Neuronal stem cell (in vitro differentiated cells): Measurements from ENCODE around the gene CLDN9.

ENCODE experiments used
- DNase-seq: peaks from one replicate; pipeline ENCODE4 v3.0.0-alpha.2; 2013; ENCODE audit warnings: low spot score
- H2AFZ ChIP-seq: one replicate; pipeline ENCODE4 v1.6.1; 2013; ENCODE audit warnings: mild to moderate bottlenecking, low read length, inconsistent platforms
- H2AK5ac ChIP-seq: 2 replicates; pipeline ENCODE4 v1.6.1; 2013; ENCODE audit warnings: low read depth, mild to moderate bottlenecking, inconsistent platforms, low read length, moderate library complexity, mixed read lengths
- H2BK120ac ChIP-seq: 2 replicates; pipeline ENCODE4 v1.6.1; 2013; ENCODE audit warnings: low read depth, mild to moderate bottlenecking, inconsistent platforms, low read length, moderate library complexity, mixed read lengths
- H2BK12ac ChIP-seq: one replicate; pipeline ENCODE4 v1.6.1; 2013; ENCODE audit warnings: low read length, inconsistent platforms
- H2BK15ac ChIP-seq: 2 replicates; pipeline ENCODE4 v1.6.1; 2013; ENCODE audit warnings: mild to moderate bottlenecking, low read length, inconsistent platforms, mixed read lengths
- H2BK5ac ChIP-seq: one replicate; pipeline ENCODE4 v1.6.1; 2013; ENCODE audit warnings: inconsistent platforms, mild to moderate bottlenecking, low read length, moderate library complexity
- H3K14ac ChIP-seq: one replicate; pipeline ENCODE4 v1.6.1; 2013; ENCODE audit warnings: low read length, inconsistent platforms
- H3K18ac ChIP-seq: 2 replicates; pipeline ENCODE4 v1.6.1; 2013; ENCODE audit warnings: low read length, inconsistent platforms
- H3K23ac ChIP-seq: 2 replicates; pipeline ENCODE4 v1.6.1; 2013; ENCODE audit warnings: low read depth, mild to moderate bottlenecking, mixed read lengths, low read length, inconsistent platforms; ENCODE audit not compliant: poor library complexity
- H3K27ac ChIP-seq: replicated peaks from 3 replicates; pipeline ENCODE4 v1.5.1; 2013; ENCODE audit warnings: low read length, inconsistent platforms
- H3K27me3 ChIP-seq, 3 experiments: 2 replicates each; pipeline ENCODE4 v1.6.1; 2013; ENCODE audit warnings: low read length in 3 of 3, mild to moderate bottlenecking in 2 of 3, inconsistent platforms in 1 of 3, low read depth in 1 of 3, mixed read lengths in 1 of 3, moderate library complexity in 1 of 3; ENCODE audit not compliant: control insufficient read depth in 3 of 3, insufficient read depth in 3 of 3
- H3K36me3 ChIP-seq, 2 donors: replicated peaks in 1 of 2; 2 replicates each; pipeline ENCODE4 v1.6.1; 2013; ENCODE audit warnings: low read length in 2 of 2; ENCODE audit not compliant: control insufficient read depth in 2 of 2, insufficient read depth in 2 of 2
- H3K4ac ChIP-seq: 2 replicates; pipeline ENCODE4 v1.6.1; 2013; ENCODE audit warnings: inconsistent platforms, mild to moderate bottlenecking, low read length, moderate library complexity
- H3K4me1 ChIP-seq, 2 donors: 1 replicate in 1 of 2; 2 replicates in 1 of 2; pipeline ENCODE4 v1.6.1; 2013; ENCODE audit warnings: low read length in 2 of 2, low read depth in 1 of 2; ENCODE audit not compliant: control insufficient read depth in 2 of 2, insufficient read depth in 1 of 2
- H3K4me2 ChIP-seq: one replicate; pipeline ENCODE4 v1.6.1; 2013; ENCODE audit warnings: mild to moderate bottlenecking, low read length, inconsistent platforms; ENCODE audit not compliant: insufficient read depth, poor library complexity, severe bottlenecking
- H3K4me3 ChIP-seq, 2 donors: 2 replicates each; pipeline ENCODE4 v1.5.1; 2013; ENCODE audit warnings: low read length in 2 of 2, mild to moderate bottlenecking in 2 of 2, inconsistent platforms in 1 of 2, moderate library complexity in 1 of 2
- H3K79me1 ChIP-seq: one replicate; pipeline ENCODE4 v1.6.1; 2013; ENCODE audit warnings: low read depth, mild to moderate bottlenecking, inconsistent platforms, low read length, moderate library complexity
- H3K9ac ChIP-seq: one replicate; pipeline ENCODE4 v1.6.1; 2013; ENCODE audit warnings: mild to moderate bottlenecking, low read depth, low read length, inconsistent platforms; ENCODE audit not compliant: poor library complexity
- H3K9me3 ChIP-seq, 2 donors: replicated peaks in 1 of 2; 2 replicates each; pipeline versions ENCODE3 to v1.6.1; 2013; ENCODE audit warnings: low read length in 2 of 2, mild to moderate bottlenecking in 2 of 2, inconsistent platforms in 1 of 2, low read depth in 1 of 2, mixed read lengths in 1 of 2, moderate library complexity in 1 of 2; ENCODE audit not compliant: control insufficient read depth in 2 of 2, insufficient read depth in 1 of 2
- H4K8ac ChIP-seq: one replicate; pipeline ENCODE4 v1.6.1; 2013; ENCODE audit warnings: low read depth, mild to moderate bottlenecking, inconsistent platforms, low read length, moderate library complexity
- H4K91ac ChIP-seq: one replicate; pipeline ENCODE4 v1.6.1; 2013; ENCODE audit warnings: low read length, low read depth, mild to moderate bottlenecking, inconsistent platforms; ENCODE audit not compliant: poor library complexity
- WGBS, 2 donors: extraction: QIAGEN DNeasy Blood & Tissue Kit; methylation state at CpG; one replicate each; pipeline ENCODE4 v1.1.7; 2013; ENCODE audit warnings: missing lambda C conversion rate in 2 of 2, mixed read lengths in 1 of 2; ENCODE audit not compliant: insufficient read length in 2 of 2, insufficient replicate concordance in 1 of 2; ENCODE audit errors: extremely low coverage in 2 of 2; 5-methylcytosine and 5-hydroxymethylcytosine counted together

Gene CLDN9

GRCh38 chr16:3009568-3010390 is 2.9 kb upstream of the CLDN9 start:
- Histone ChIP-seq H3K4me1 (peaks cover 19 to 25% of the 10 kb centered on the region in 2 donors), H3K27ac (no peak overlapping the region)
- DNase-seq, result no peak

GRCh38 chr16:3010510-3010909 is 2.2 kb upstream of the CLDN9 start:
- H3K9ac ChIP-seq, result no peak overlapping the region
- WGBS, 2 donors, result no CpG with 5 or more reads among the region's 8 CpGs
- H3K36me3 ChIP-seq, result no peaks in the 10 kb centered on the region
- no peak overlapping the region for H2BK12ac ChIP-seq
- no peak overlapping the region for H4K91ac ChIP-seq
- peak overlapping the region; percentile 97 for H2AK5ac ChIP-seq
- H3K27ac ChIP-seq, result no peak overlapping the region
- H4K8ac ChIP-seq, result no peak overlapping the region
- no peak overlapping the region for H3K4me2 ChIP-seq
- H3K4me3 ChIP-seq, result no peak overlapping the region
- DNase-seq, result no peak
- no peak overlapping the region for H2AFZ ChIP-seq
- H2BK120ac ChIP-seq, result no peak overlapping the region
- H3K9me3 ChIP-seq, result no peaks in the 10 kb centered on the region
- H3K4me1 ChIP-seq, result peaks cover 19 to 25% of the 10 kb centered on the region in 2 donors
- peak overlapping the region; percentile 48 for H3K18ac ChIP-seq
- peak overlapping the region; percentile 48 for H2BK5ac ChIP-seq
- peak overlapping the region; percentile 14 for H2BK15ac ChIP-seq
- no peak overlapping the region for H3K23ac ChIP-seq
- peaks cover 27 to 82% (median 74%) of the 10 kb centered on the region in 3 experiments for H3K27me3 ChIP-seq
- H3K4ac ChIP-seq, result no peak overlapping the region
- H3K79me1 ChIP-seq, result no peaks in the 10 kb centered on the region
- H3K14ac ChIP-seq, result no peak overlapping the region

More at GRCh38 chr16:3009568-3010390, 2.9 kb upstream of the CLDN9 start:
- H3K4ac ChIP-seq, result no peak overlapping the region
- H2BK15ac ChIP-seq, result no peak overlapping the region
- H3K27me3 ChIP-seq, result peaks cover 29 to 82% (median 80%) of the 10 kb centered on the region in 3 experiments
- no peaks in the 10 kb centered on the region for H3K79me1 ChIP-seq
- no peak overlapping the region for H2BK12ac ChIP-seq
- no CpG with 5 or more reads among the region's 21 CpGs for WGBS, 2 donors
- H3K9me3 ChIP-seq, result no peaks in the 10 kb centered on the region
- no peak overlapping the region for H3K9ac ChIP-seq
- H3K4me2 ChIP-seq, result peak overlapping the region; percentile 28
- no peak overlapping the region for H2AK5ac ChIP-seq
- H4K91ac ChIP-seq, result no peak overlapping the region
- H3K23ac ChIP-seq, result no peak overlapping the region
- no peak overlapping the region for H3K14ac ChIP-seq
- H2BK120ac ChIP-seq, result no peak overlapping the region
- H4K8ac ChIP-seq, result no peak overlapping the region
- H2BK5ac ChIP-seq, result no peak overlapping the region
- peak overlapping the region; percentile 78 for H3K18ac ChIP-seq
- H3K36me3 ChIP-seq, result no peaks in the 10 kb centered on the region
- peak overlapping the region; percentile 81 for H2AFZ ChIP-seq
- no peak overlapping the region for H3K4me3 ChIP-seq

- Histone ChIP-seq H3K4ac (no peak overlapping the region), H3K9ac (peak overlapping the region; percentile 63), H3K79me1 (peaks cover under 1% of the 10 kb centered on the region), H2BK120ac (no peak overlapping the region), H2BK12ac (peak overlapping the region; percentile 41), H2AK5ac (no peak overlapping the region), H3K23ac (peak overlapping the region; percentile 97), H3K4me2 (peak overlapping the region; percentile 64), H2BK5ac (no peak overlapping the region), H3K27ac (no peak overlapping the region), H3K27me3 (peaks cover 21 to 75% (median 65%) of the 10 kb centered on the region in 3 experiments), H3K9me3 (no peaks in the 10 kb centered on the region), H4K8ac (no peak overlapping the region), H3K14ac (peak overlapping the region; percentile 64), H3K18ac (peak overlapping the region; percentile 89), H2BK15ac (no peak overlapping the region), H3K4me1 (peaks cover 21 to 22% of the 10 kb centered on the region in 2 donors), H3K4me3 (peak overlapping the region in 1 of 2 donors; percentile 30), H4K91ac (no peak overlapping the region), H3K36me3 (no peaks in the 10 kb centered on the region), H2AFZ (peak overlapping the region; percentile 80)
- no peak for DNase-seq
- WGBS, 2 donors, result no CpG with 5 or more reads among the region's 19 CpGs
These were observed 477 bp upstream of the CLDN9 start for GRCh38 chr16:3012246-3012645.

GRCh38 chr16:3013491-3013951 is 798 bp downstream of the CLDN9 start:
- H2AFZ ChIP-seq, result no peak overlapping the region
- H3K9me3 ChIP-seq, result no peaks in the 10 kb centered on the region
- peak overlapping the region; percentile 58 for H2BK12ac ChIP-seq
- H4K8ac ChIP-seq, result no peak overlapping the region
- H4K91ac ChIP-seq, result peak overlapping the region; percentile 30
- peak overlapping the region in 1 of 2 donors; percentile 15 for H3K4me3 ChIP-seq
- peak overlapping the region; percentile 80 for H3K18ac ChIP-seq
- H3K9ac ChIP-seq, result peak overlapping the region; percentile 44
- peak overlapping the region; percentile 31 for H2BK120ac ChIP-seq
- H3K23ac ChIP-seq, result peak overlapping the region; percentile 97
- H3K27me3 ChIP-seq, result peaks cover 13 to 75% (median 54%) of the 10 kb centered on the region in 3 experiments
- no peak overlapping the region for H3K4me2 ChIP-seq
- H3K36me3 ChIP-seq, result no peaks in the 10 kb centered on the region
- H3K27ac ChIP-seq, result no peak overlapping the region
- peak overlapping the region; percentile 89 for H3K14ac ChIP-seq
- no peak for DNase-seq
- H3K4me1 ChIP-seq, result peaks cover 14 to 16% of the 10 kb centered on the region in 2 donors
- no CpG with 5 or more reads among the region's 27 CpGs for WGBS, 2 donors
- peaks cover 3% of the 10 kb centered on the region for H3K79me1 ChIP-seq
- peak overlapping the region; percentile 90 for H2AK5ac ChIP-seq
- peak overlapping the region; percentile 49 for H2BK15ac ChIP-seq
- H3K4ac ChIP-seq, result peak overlapping the region; percentile 66
- H2BK5ac ChIP-seq, result peak overlapping the region; percentile 82
